OCI-LY7 (cell line): ENCODE data around the gene PKD1. TPM values are rescaled to one million over a fixed set of nuclear protein-coding genes. Genes with fewer than 3 reads are reported as not detected.

ENCODE experiments used
- BruUV-seq: library from RNA; stranded (reverse); fragments of 400-500 nt; replicated peaks from 2 replicates; lab custom pipeline; 2021; lab: Mats Ljungman, UMichigan
- CTCF ChIA-PET: fragments of 300-600 bp; sonication (Branson Sonifier 250); formaldehyde crosslinking; loops from one replicate; lab custom pipeline; 2022; ENCODE audit warnings: antibody characterized with exemption; ENCODE audit not compliant: unreplicated experiment; lab: Charles Lee
- POLR2A ChIA-PET: fragments of 300-600 bp; sonication (Branson Sonifier 250); formaldehyde crosslinking; loops from one replicate; lab custom pipeline; 2022; ENCODE audit warnings: antibody characterized with exemption; lab: Charles Lee
- DNase-seq: peaks from one replicate; pipeline ENCODE4 v3.0.0-alpha.2; 2015; ENCODE audit warnings: low spot score
- H2AFZ ChIP-seq: fragments of 200-600 bp; sonication (generic), shearing (Covaris generic); 2 replicates; pipeline ENCODE4 v1.6.1; 2014; ENCODE audit warnings: mild to moderate bottlenecking, antibody characterized with exemption, low read length, moderate library complexity
- H3K27ac ChIP-seq: fragments of 200-600 bp; sonication (generic); 2 replicates; pipeline ENCODE4 v1.5.1; 2014; ENCODE audit warnings: mixed run types, low read depth, mild to moderate bottlenecking, moderate library complexity, low read length, inconsistent platforms; ENCODE audit not compliant: poor library complexity, severe bottlenecking
- H3K36me3 ChIP-seq: fragments of 200-600 bp; sonication (generic); 2 replicates; pipeline ENCODE4 v1.6.1; 2014; ENCODE audit warnings: mild to moderate bottlenecking, antibody characterized with exemption, low read length, moderate library complexity, mixed read lengths; ENCODE audit not compliant: insufficient read depth
- H3K4me1 ChIP-seq: fragments of 200-600 bp; sonication (generic); 2 replicates; pipeline ENCODE4 v1.5.1; 2014; ENCODE audit warnings: mild to moderate bottlenecking, low read length; ENCODE audit not compliant: insufficient read depth, poor library complexity, severe bottlenecking
- H3K4me2 ChIP-seq: fragments of 200-600 bp; sonication (generic); 2 replicates; pipeline ENCODE4 v1.6.1; 2014; ENCODE audit warnings: mild to moderate bottlenecking, low read length
- H3K4me3 ChIP-seq: fragments of 200-600 bp; sonication (generic); 2 replicates; pipeline ENCODE4 v1.5.1; 2014; ENCODE audit warnings: mild to moderate bottlenecking, low read depth, low read length; ENCODE audit not compliant: poor library complexity, severe bottlenecking
- H3K79me2 ChIP-seq: fragments of 200-600 bp; sonication (generic); 2 replicates; pipeline ENCODE4 v1.6.1; 2016; ENCODE audit warnings: low read depth, mild to moderate bottlenecking, low read length, moderate library complexity, mixed read lengths; ENCODE audit not compliant: insufficient read depth
- H3K9me2 ChIP-seq: fragments of 200-600 bp; sonication (generic); 2 replicates; pipeline ENCODE4 v1.6.1; 2016; ENCODE audit warnings: mild to moderate bottlenecking, low read length, mixed read lengths; ENCODE audit not compliant: insufficient read depth
- H3K9me3 ChIP-seq: fragments of 200-600 bp; sonication (generic); 2 replicates; pipeline ENCODE4 v1.6.1; 2014; ENCODE audit warnings: mild to moderate bottlenecking, mixed run types, low read length, mixed read lengths
- H4K20me1 ChIP-seq: fragments of 200-600 bp; sonication (generic); 2 replicates; pipeline ENCODE4 v1.6.1; 2014; ENCODE audit warnings: mild to moderate bottlenecking, antibody characterized with exemption, low read length, moderate library complexity, mixed read lengths; ENCODE audit not compliant: insufficient read depth
- CTCF ChIP-seq: fragments of 200-600 bp; sonication (generic); conservative IDR thresholded peaks from 2 replicates; pipeline ENCODE4 v1.5.1; 2014; ENCODE audit warnings: mild to moderate bottlenecking, antibody characterized with exemption, low read length, moderate library complexity, mixed read lengths
- EZH2phosphoT487 ChIP-seq: fragments of 200-600 bp; sonication (generic); IDR thresholded peaks from 2 replicates; pipeline ENCODE4 v1.6.1; 2018; ENCODE audit warnings: low read depth, borderline replicate concordance, mild to moderate bottlenecking, mixed run types, antibody characterized with exemption, low read length, moderate library complexity, mixed read lengths
- intact Hi-C: fragments of 100-400 bp; cut with micrococcal nuclease; formaldehyde crosslinking; loops from one replicate; pipeline ENCODE4 v1.10.0; 2022; ENCODE audit not compliant: unreplicated experiment
- total RNA-seq, 2 experiments: library from RNA; depleted of rRNA in 1 of 2; stranded (reverse); fragments of >200 nt in 1 of 2; shearing (Covaris generic) in 1 of 2; gene quantifications; 2 replicates each; pipeline ENCODE4 v1.2.3, GENCODE V29; 2014 to 2022

The PKD1 gene
- total RNA-seq, 2 experiments from 2014 or later, result 87.4 to 112 TPM

DNA sequence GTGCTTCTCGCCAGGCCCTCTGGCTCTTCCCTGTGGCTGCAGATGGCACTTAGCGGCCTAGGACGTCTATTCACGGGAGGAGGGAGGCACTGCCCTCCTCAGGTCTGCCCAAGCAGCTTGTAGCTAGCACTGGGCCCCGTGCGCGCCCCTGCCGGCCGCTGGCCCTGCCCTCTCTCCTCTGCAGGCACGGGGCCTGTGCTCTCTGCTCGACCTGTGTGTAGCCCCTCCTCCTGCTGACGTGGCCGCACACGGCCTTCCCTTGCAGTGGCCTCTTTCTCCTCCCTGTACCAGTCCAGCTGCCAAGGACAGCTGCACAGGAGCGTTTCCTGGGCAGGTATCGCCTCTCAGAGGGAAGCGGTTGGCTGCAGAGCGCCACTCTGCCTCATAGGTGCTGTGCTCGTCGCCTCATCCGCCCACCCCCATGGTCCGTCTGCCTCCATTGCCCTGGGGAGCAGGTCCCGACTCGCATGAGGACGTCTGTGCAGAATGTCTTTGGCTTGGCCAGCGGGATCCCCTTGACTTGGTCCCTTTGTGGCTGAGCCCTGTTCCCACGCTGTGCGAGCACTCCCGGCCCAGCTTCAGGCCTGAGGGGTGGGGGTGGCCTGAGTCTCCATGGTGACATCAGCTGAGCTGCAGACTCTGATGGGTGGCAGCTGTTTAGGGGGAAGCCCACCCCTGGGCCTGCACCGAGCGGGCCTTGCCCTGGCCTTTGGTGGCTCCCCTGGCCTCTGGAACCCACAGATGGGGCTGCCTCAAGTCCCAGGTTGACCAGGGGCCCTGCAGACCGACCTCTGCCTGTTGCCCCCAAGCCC, 53.3 kb downstream of the PKD1 start:
- BruUV-seq, result no TSS peak
- Histone ChIP-seq H3K79me2 (no peaks in the 10 kb centered on the region), H3K4me2 (no peak overlapping the region), H3K4me1 (peaks cover 6% of the 10 kb centered on the region), H3K4me3 (no peak overlapping the region), H2AFZ (no peak overlapping the region), H3K36me3 (peaks cover 26% of the 10 kb centered on the region; the same call in 1 of the 2 replicates), H3K9me2 (no peaks in the 10 kb centered on the region), H3K27ac (no peak overlapping the region), H4K20me1 (no peaks in the 10 kb centered on the region), H3K9me3 (no peaks in the 10 kb centered on the region)
- no peak for TF ChIP-seq EZH2phosphoT487
- TF ChIP-seq CTCF, result no peak
- no peak for DNase-seq
- POLR2A ChIA-PET, result interaction anchor here (0.5 to 0.6 kb wide), 3 partner anchors 72 to 530 kb away, joined by 3 to 4 read pairs (median 3); no protein-coding TSS in a partner anchor
- CTCF ChIA-PET, result no interaction called here
- intact Hi-C loops, result no loop called here

DNA sequence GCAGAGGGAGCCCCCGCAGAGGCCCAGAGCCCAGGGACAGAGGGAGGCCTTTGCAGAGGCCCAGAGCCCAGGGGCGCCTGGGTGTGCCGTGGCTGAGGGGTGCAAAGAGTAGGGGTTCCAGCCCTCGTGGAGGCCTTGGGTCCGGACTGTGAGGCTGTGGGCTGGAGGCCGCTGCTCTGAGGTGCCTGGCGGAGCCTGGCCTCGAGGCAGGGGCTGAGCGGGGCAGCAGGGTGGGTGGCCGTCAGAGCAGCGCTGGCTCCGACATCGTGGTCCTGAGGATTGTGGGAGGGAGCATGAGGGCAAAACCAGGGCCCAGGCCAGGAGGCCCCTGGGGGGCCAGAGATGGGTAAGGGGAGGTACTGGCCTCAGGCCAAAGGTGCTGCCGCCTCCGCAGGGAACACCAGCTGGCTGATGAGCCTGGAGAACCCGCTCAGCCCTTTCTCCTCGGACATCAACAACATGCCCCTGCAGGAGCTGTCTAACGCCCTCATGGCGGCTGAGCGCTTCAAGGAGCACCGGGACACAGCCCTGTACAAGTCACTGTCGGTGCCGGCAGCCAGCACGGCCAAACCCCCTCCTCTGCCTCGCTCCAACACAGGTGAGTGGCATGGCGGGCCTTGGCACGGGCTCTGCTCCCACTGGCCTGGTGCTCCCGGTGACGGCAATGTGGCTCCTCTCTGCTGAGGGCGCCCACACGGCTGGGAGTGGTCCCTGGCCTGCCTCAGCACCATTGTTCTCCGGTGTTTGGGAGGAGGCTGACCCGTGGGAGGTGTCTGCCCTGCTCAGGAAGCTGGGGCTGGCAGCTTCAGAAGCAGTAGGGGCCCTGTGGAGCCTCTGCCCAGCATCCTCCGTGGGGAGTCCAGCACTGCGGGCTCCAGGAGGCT, 54.3 kb downstream of the PKD1 start:
- TF ChIP-seq EZH2phosphoT487 (no peak), CTCF (no peak)
- intact Hi-C loops, result no loop called here
- Histone ChIP-seq H3K27ac (no peak overlapping the region), H3K79me2 (no peaks in the 10 kb centered on the region), H3K4me2 (no peak overlapping the region), H3K4me1 (no peaks in the 10 kb centered on the region), H2AFZ (no peak overlapping the region), H3K9me3 (no peaks in the 10 kb centered on the region), H3K36me3 (peaks cover 17% of the 10 kb centered on the region; the same call in 1 of the 2 replicates), H3K4me3 (no peak overlapping the region), H4K20me1 (no peaks in the 10 kb centered on the region), H3K9me2 (no peaks in the 10 kb centered on the region)
- ChIA-PET CTCF (no interaction called here), POLR2A (interaction anchor here (0.6 kb wide), 1 partner anchor 71 kb away, joined by 3 read pairs; no protein-coding TSS in a partner anchor)
- no TSS peak for BruUV-seq
- no peak for DNase-seq
